Endothelial cell of umbilical vein (primary cell): ENCODE data around the gene CYP8B1. TPM values are rescaled to one million over a fixed set of nuclear protein-coding genes. Genes with fewer than 3 reads are reported as not detected.

Experiments
- BruUV-seq: library from RNA; stranded (reverse); fragments of 400-500 nt; replicated peaks from 2 replicates; lab custom pipeline; 2021; lab: Mats Ljungman, UMichigan
- CTCF ChIA-PET: fragments of 300-600, 350-600 bp; sonication (Branson Sonifier 250); formaldehyde crosslinking; loops from one replicate; lab custom pipeline; 2021; ENCODE audit warnings: antibody characterized with exemption, inconsistent platforms; lab: Charles Lee
- POLR2A ChIA-PET: fragments of 300-600, 350-600 bp; sonication (Branson Sonifier 250); formaldehyde crosslinking; loops from one replicate; lab custom pipeline; 2021; ENCODE audit warnings: antibody characterized with exemption, inconsistent platforms; lab: Charles Lee
- DNase-seq: peaks from one replicate; pipeline ENCODE4 v3.0.0-alpha.2; 2011; ENCODE audit warnings: low read depth, low spot score
- FAIRE-seq: peaks from 2 replicates; lab custom pipeline; 2011; peaks lifted over from hg19 to GRCh38; lab: Jason Lieb, UNC
- H2AFZ ChIP-seq: 2 replicates; pipeline ENCODE4 v1.6.0; 2012; ENCODE audit warnings: low read depth, low read length, control low read depth, inconsistent platforms
- H3K27ac ChIP-seq: 2 replicates; pipeline ENCODE4 v1.5.1; 2011; ENCODE audit warnings: low read depth, mild to moderate bottlenecking, control low read depth, low read length, moderate library complexity; ENCODE audit not compliant: insufficient read depth
- H3K27me3 ChIP-seq, 2 experiments: 2 replicates each; pipeline versions ENCODE4 v1.6.0 to v1.6.1; 2011; ENCODE audit warnings: low read length in 2 of 2, mixed read lengths in 1 of 2; ENCODE audit not compliant: control insufficient read depth in 2 of 2, insufficient read depth in 2 of 2
- H3K36me3 ChIP-seq, 2 experiments: 2 replicates in 1 of 2; 3 replicates in 1 of 2; pipeline ENCODE4 v1.5.1; 2011; ENCODE audit warnings: low read length in 2 of 2, mild to moderate bottlenecking in 1 of 2, moderate library complexity in 1 of 2; ENCODE audit not compliant: control insufficient read depth in 2 of 2, insufficient read depth in 2 of 2; ENCODE audit errors: extremely low read depth in 1 of 2
- H3K4me1 ChIP-seq: 3 replicates; pipeline ENCODE4 v1.5.1; 2011; ENCODE audit warnings: mild to moderate bottlenecking, low read length; ENCODE audit not compliant: control insufficient read depth, insufficient read depth; ENCODE audit errors: extremely low read depth
- H3K4me2 ChIP-seq: 2 replicates; pipeline ENCODE4 v1.6.1; 2011; ENCODE audit warnings: low read length, control low read depth, mixed read lengths; ENCODE audit not compliant: insufficient read depth
- H3K4me3 ChIP-seq, 3 experiments: fragments of 200-600 bp in 1 of 3; sonication (generic), shearing (Covaris generic) in 1 of 3; replicated peaks in 1 of 3; 2 replicates each; pipeline ENCODE4 v1.5.1; 2011 to 2016; ENCODE audit warnings: control low read depth in 3 of 3, low read length in 3 of 3, mild to moderate bottlenecking in 2 of 3, inconsistent platforms in 1 of 3, low read depth in 1 of 3, moderate library complexity in 1 of 3; ENCODE audit not compliant: insufficient read depth in 1 of 3
- H3K79me2 ChIP-seq: 2 replicates; pipeline ENCODE4 v1.6.0; 2012; ENCODE audit warnings: low read length, inconsistent platforms; ENCODE audit not compliant: control insufficient read depth, insufficient read depth
- H3K9ac ChIP-seq: replicated peaks from 2 replicates; pipeline ENCODE3; 2011; ENCODE audit warnings: low read length, control low read depth; ENCODE audit not compliant: insufficient read depth; ENCODE audit errors: extremely low read depth
- H3K9me1 ChIP-seq: replicated peaks from 3 replicates; pipeline ENCODE4 v1.6.0; 2011; ENCODE audit warnings: mild to moderate bottlenecking, low read length; ENCODE audit not compliant: control insufficient read depth, insufficient read depth; ENCODE audit errors: extremely low read depth
- H3K9me3 ChIP-seq: replicated peaks from 2 replicates; pipeline ENCODE4 v1.5.1; 2012; ENCODE audit warnings: low read length, inconsistent platforms; ENCODE audit not compliant: control insufficient read depth, insufficient read depth
- H4K20me1 ChIP-seq: replicated peaks from 2 replicates; pipeline ENCODE3; 2011; ENCODE audit warnings: mild to moderate bottlenecking, low read length; ENCODE audit not compliant: control insufficient read depth, insufficient read depth; ENCODE audit errors: extremely low read depth
- GATA2 ChIP-seq: IDR thresholded peaks from 2 replicates; pipeline ENCODE4 v1.7.0; 2011; ENCODE audit warnings: low read depth, mild to moderate bottlenecking, moderate library complexity, mixed read lengths, low read length; ENCODE audit not compliant: insufficient read length, insufficient read depth
- JUN ChIP-seq: IDR thresholded peaks from 2 replicates; pipeline ENCODE4 v1.6.1; 2011; ENCODE audit warnings: borderline replicate concordance, low read depth; ENCODE audit not compliant: insufficient read length, insufficient read depth
- MYC ChIP-seq: IDR thresholded peaks from one replicate; pipeline ENCODE4 v1.6.1; 2011; ENCODE audit warnings: mild to moderate bottlenecking, low read depth, low read length
- POLR2A ChIP-seq: IDR thresholded peaks from 2 replicates; pipeline ENCODE4 v1.6.1; 2012; ENCODE audit warnings: low read depth, mild to moderate bottlenecking, control low read depth, low read length
- dilution Hi-C: fragments of 300-500 bp; cut with MboI; formaldehyde crosslinking; loops from one replicate; pipeline ENCODE4 v1.15.0; 2019; ENCODE audit warnings: low sequenced_read_pairs; ENCODE audit not compliant: extremely low pct_ligation_motif_present
- intact Hi-C: fragments of 100-400 bp; cut with micrococcal nuclease; formaldehyde crosslinking; loops from one replicate; pipeline ENCODE4 v1.10.0; 2022
- polyA plus RNA-seq, 4 experiments: library from polyadenylated mRNA; depleted of rRNA in 3 of 4; stranded (reverse) in 3 of 4; unstranded in 1 of 4; fragments of >200 nt; gene quantifications; 2 replicates each; pipeline versions ENCODE4 v1.2.1 to v1.2.3, GENCODE V29; 2011 to 2012; ENCODE audit warnings: missing spikeins in 1 of 4
- total RNA-seq: library from RNA; stranded (reverse); gene quantifications from 2 replicates; pipeline ENCODE4 v1.2.3, GENCODE V29; 2021
- TF ChIP-seq, protein P1 (sequence below), 2 donors: IDR thresholded peaks; 1 replicate in 1 of 2; 2 replicates in 1 of 2; pipeline ENCODE4 v1.5.1; 2011; ENCODE audit warnings: low read length in 2 of 2, mild to moderate bottlenecking in 2 of 2, moderate library complexity in 2 of 2, control low read depth in 1 of 2, inconsistent platforms in 1 of 2, low read depth in 1 of 2; ENCODE audit not compliant: insufficient read depth in 1 of 2; ENCODE audit errors: extremely low read depth in 1 of 2

Gene CYP8B1
- total and polyA plus RNA-seq, 2 donors (not counting 3 experiments of a cell fraction or from before 2014, with no cell fraction given) = not detected

DNA sequence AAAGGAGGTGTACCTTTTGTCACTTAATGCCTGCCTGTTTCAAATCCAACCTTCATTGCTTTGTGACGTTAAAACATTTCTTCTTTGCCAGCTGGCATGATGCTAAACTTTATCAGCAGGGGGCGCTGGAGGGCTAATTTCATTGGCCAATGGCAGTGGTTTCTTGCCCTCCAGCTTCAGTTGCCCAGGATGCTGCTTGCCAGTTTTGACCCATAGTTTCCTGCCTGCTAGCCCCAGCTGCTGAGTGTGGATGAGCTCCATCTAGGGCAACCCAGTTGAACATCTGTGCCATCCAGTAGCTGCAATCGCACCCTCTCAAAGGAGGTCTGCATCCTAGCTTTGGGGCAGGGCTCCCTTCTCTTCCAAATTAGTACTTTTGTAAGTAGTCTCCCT, 44.4 kb downstream of the CYP8B1 start:
- H3K9ac ChIP-seq = no peak overlapping the region
- no peaks in the 10 kb centered on the region for H3K79me2 ChIP-seq
- H4K20me1 ChIP-seq = no peaks in the 10 kb centered on the region
- ChIA-PET POLR2A (no interaction called here), CTCF (interaction anchor here (0.9 to 3.1 kb wide), 13 partner anchors 9 to 323 kb away, joined by 3 to 24 read pairs (median 5); partner anchors contain the start of gene HIGD1A)
- no peak overlapping the region for H3K4me2 ChIP-seq
- peaks cover 6 to 8% of the 10 kb centered on the region in 2 experiments for H3K27me3 ChIP-seq
- H2AFZ ChIP-seq = no peak overlapping the region
- no TSS peak for BruUV-seq
- intact Hi-C loops = loop anchor here (1.0 to 5.0 kb wide), 3 partner anchors 50 to 1366 kb away; no protein-coding TSS in a partner anchor
- no peak overlapping the region for H3K4me3 ChIP-seq
- H3K27ac ChIP-seq = no peak overlapping the region
- H3K4me1 ChIP-seq = no peaks in the 10 kb centered on the region
- peak; percentile 52 for DNase-seq
- H3K36me3 ChIP-seq = no peaks in the 10 kb centered on the region
- FAIRE-seq = peak; percentile 94
- H3K9me3 ChIP-seq = no peaks in the 10 kb centered on the region
- dilution Hi-C loops = no loop called here
- TF ChIP-seq POLR2A (no peak), GATA2 (no peak), JUN (no peak), MYC (no peak)
- TF ChIP-seq, protein P1, sequence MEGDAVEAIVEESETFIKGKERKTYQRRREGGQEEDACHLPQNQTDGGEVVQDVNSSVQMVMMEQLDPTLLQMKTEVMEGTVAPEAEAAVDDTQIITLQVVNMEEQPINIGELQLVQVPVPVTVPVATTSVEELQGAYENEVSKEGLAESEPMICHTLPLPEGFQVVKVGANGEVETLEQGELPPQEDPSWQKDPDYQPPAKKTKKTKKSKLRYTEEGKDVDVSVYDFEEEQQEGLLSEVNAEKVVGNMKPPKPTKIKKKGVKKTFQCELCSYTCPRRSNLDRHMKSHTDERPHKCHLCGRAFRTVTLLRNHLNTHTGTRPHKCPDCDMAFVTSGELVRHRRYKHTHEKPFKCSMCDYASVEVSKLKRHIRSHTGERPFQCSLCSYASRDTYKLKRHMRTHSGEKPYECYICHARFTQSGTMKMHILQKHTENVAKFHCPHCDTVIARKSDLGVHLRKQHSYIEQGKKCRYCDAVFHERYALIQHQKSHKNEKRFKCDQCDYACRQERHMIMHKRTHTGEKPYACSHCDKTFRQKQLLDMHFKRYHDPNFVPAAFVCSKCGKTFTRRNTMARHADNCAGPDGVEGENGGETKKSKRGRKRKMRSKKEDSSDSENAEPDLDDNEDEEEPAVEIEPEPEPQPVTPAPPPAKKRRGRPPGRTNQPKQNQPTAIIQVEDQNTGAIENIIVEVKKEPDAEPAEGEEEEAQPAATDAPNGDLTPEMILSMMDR (IDR thresholded peaks at IDR 0.05; ENCODE audit: extremely low read depth in 1 of 2, insufficient read depth in 1 of 2, low read depth in 1 of 2, low read length in 2 of 2) = peak; percentile 73 to 77
- H3K9me1 ChIP-seq = no peaks in the 10 kb centered on the region
